Mesodermal cell (in vitro differentiated cells): ENCODE results near the gene ZDHHC3.

Experiments used
- H3K27ac ChIP-seq: 2 replicates; pipeline ENCODE4 v1.7.0; 2013; ENCODE audit warnings: mild to moderate bottlenecking, low read depth, low read length, moderate library complexity; ENCODE audit not compliant: severe bottlenecking
- H3K36me3 ChIP-seq: 2 replicates; pipeline ENCODE4 v1.7.1; 2013; ENCODE audit warnings: mild to moderate bottlenecking, low read length, moderate library complexity; ENCODE audit not compliant: control insufficient read depth, insufficient read depth
- H3K4me1 ChIP-seq: one replicate; pipeline ENCODE4 v1.7.1; 2013; ENCODE audit warnings: mild to moderate bottlenecking, low read length; ENCODE audit not compliant: insufficient read depth, control insufficient read depth, poor library complexity, severe bottlenecking
- H3K4me3 ChIP-seq: 2 replicates; pipeline ENCODE4 v1.7.0; 2013; ENCODE audit warnings: low read length, control low read depth, mild to moderate bottlenecking; ENCODE audit not compliant: insufficient read depth, poor library complexity, severe bottlenecking; ENCODE audit errors: extremely low read depth
- H3K9me3 ChIP-seq: 2 replicates; pipeline ENCODE4 v1.7.1; 2013; ENCODE audit warnings: mild to moderate bottlenecking, low read length, moderate library complexity; ENCODE audit not compliant: control insufficient read depth
- WGBS, 2 experiments: methylation state at CpG; one replicate each; pipeline ENCODE4 v1.1.5; 2013; ENCODE audit warnings: missing lambda C conversion rate in 2 of 2; ENCODE audit not compliant: insufficient coverage in 2 of 2; 5-methylcytosine and 5-hydroxymethylcytosine counted together

Gene ZDHHC3

GRCh38 chr3:44896440-44896839 lies 79.5 kb downstream of the ZDHHC3 start:
- no peaks in the 10 kb centered on the region for H3K9me3 ChIP-seq
- H3K4me1 ChIP-seq = peaks cover 29% of the 10 kb centered on the region
- no peak overlapping the region for H3K27ac ChIP-seq
- WGBS, 2 experiments = 88% methylated on average over 1 of the region's 2 CpGs; no CpG with 5 or more reads in 1 of the 2 experiments
- H3K36me3 ChIP-seq = no peaks in the 10 kb centered on the region
- H3K4me3 ChIP-seq = no peak overlapping the region

GRCh38 chr3:44894485-44894884 lies 81.5 kb downstream of the ZDHHC3 start:
- Histone ChIP-seq H3K36me3 (no peaks in the 10 kb centered on the region), H3K4me3 (no peak overlapping the region), H3K9me3 (no peaks in the 10 kb centered on the region), H3K27ac (peak overlapping the region; percentile 5), H3K4me1 (peaks cover 18% of the 10 kb centered on the region)
- WGBS, 2 experiments = no CpG with 5 or more reads among the region's 5 CpGs

GRCh38 chr3:44893097-44893496 lies 82.9 kb downstream of the ZDHHC3 start:
- Histone ChIP-seq H3K9me3 (no peaks in the 10 kb centered on the region), H3K4me3 (no peak overlapping the region), H3K27ac (no peak overlapping the region), H3K36me3 (no peaks in the 10 kb centered on the region), H3K4me1 (peaks cover 14% of the 10 kb centered on the region)
- WGBS, 2 experiments = 85 to 100% methylated on average over 1 to 2 of the region's 2 CpGs

GRCh38 chr3:44892689-44893088 lies 83.3 kb downstream of the ZDHHC3 start:
- peaks cover 14% of the 10 kb centered on the region for H3K4me1 ChIP-seq
- 83 to 100% methylated on average over 1 to 2 of the region's 3 CpGs for WGBS, 2 experiments

GRCh38 chr3:44890852-44891251 lies 85.1 kb downstream of the ZDHHC3 start:
- Histone ChIP-seq H3K9me3 (peaks cover 4% of the 10 kb centered on the region), H3K36me3 (no peaks in the 10 kb centered on the region), H3K4me1 (peaks cover 25% of the 10 kb centered on the region), H3K27ac (no peak overlapping the region), H3K4me3 (no peak overlapping the region)
- 86 to 90% methylated on average over 2 of the region's 3 CpGs for WGBS, 2 experiments

More at GRCh38 chr3:44892689-44893088, 83.3 kb downstream of the ZDHHC3 start:
- Histone ChIP-seq H3K4me3 (no peak overlapping the region), H3K36me3 (no peaks in the 10 kb centered on the region), H3K9me3 (peaks cover 3% of the 10 kb centered on the region), H3K27ac (no peak overlapping the region)

GRCh38 chr3:44890258-44890657 lies 85.7 kb downstream of the ZDHHC3 start:
- H3K27ac ChIP-seq = no peak overlapping the region
- peaks cover 29% of the 10 kb centered on the region for H3K4me1 ChIP-seq
- 88 to 96% methylated on average over 1 to 3 of the region's 3 CpGs for WGBS, 2 experiments
- H3K4me3 ChIP-seq = no peak overlapping the region
- peaks cover 4% of the 10 kb centered on the region for H3K9me3 ChIP-seq
- no peaks in the 10 kb centered on the region for H3K36me3 ChIP-seq

- Histone ChIP-seq H3K4me3 (no peak overlapping the region), H3K36me3 (no peaks in the 10 kb centered on the region), H3K4me1 (peaks cover 34% of the 10 kb centered on the region), H3K27ac (no peak overlapping the region), H3K9me3 (peaks cover 8% of the 10 kb centered on the region)
- 88 to 90% methylated on average over 6 to 7 of the region's 7 CpGs for WGBS, 2 experiments
Observed at GRCh38 chr3:44887101-44887500, 88.9 kb downstream of the ZDHHC3 start.

- Histone ChIP-seq H3K4me3 (no peak overlapping the region), H3K9me3 (peaks cover 8% of the 10 kb centered on the region), H3K4me1 (peaks cover 34% of the 10 kb centered on the region), H3K36me3 (no peaks in the 10 kb centered on the region), H3K27ac (peak overlapping the region; percentile 16)
- 71 to 89% methylated on average over 3 of the region's 3 CpGs for WGBS, 2 experiments
Observed at GRCh38 chr3:44886561-44886960, 89.4 kb downstream of the ZDHHC3 start.

- no peaks in the 10 kb centered on the region for H3K36me3 ChIP-seq
- H3K9me3 ChIP-seq = peaks cover 8% of the 10 kb centered on the region
- H3K4me3 ChIP-seq = no peak overlapping the region
- peak overlapping the region; percentile 79 for H3K27ac ChIP-seq
- H3K4me1 ChIP-seq = peaks cover 34% of the 10 kb centered on the region
- 48 to 60% methylated on average over 3 of the region's 4 CpGs for WGBS, 2 experiments
Observed at GRCh38 chr3:44885618-44886017, 90.4 kb downstream of the ZDHHC3 start.

- peaks cover 40% of the 10 kb centered on the region for H3K4me1 ChIP-seq
- H3K4me3 ChIP-seq = no peak overlapping the region
Observed at GRCh38 chr3:44883999-44884431, 92.0 kb downstream of the ZDHHC3 start.

GRCh38 chr3:44883213-44883955 lies 92.6 kb downstream of the ZDHHC3 start:
- no peak overlapping the region for H3K4me3 ChIP-seq
- H3K36me3 ChIP-seq = no peaks in the 10 kb centered on the region
- WGBS, 2 experiments = 94 to 98% methylated on average over 4 to 5 of the region's 5 CpGs
- H3K9me3 ChIP-seq = peaks cover 8% of the 10 kb centered on the region
- H3K27ac ChIP-seq = peak overlapping the region; percentile 79
- peaks cover 40% of the 10 kb centered on the region for H3K4me1 ChIP-seq

More at GRCh38 chr3:44883999-44884431, 92.0 kb downstream of the ZDHHC3 start:
- peaks cover 8% of the 10 kb centered on the region for H3K9me3 ChIP-seq
- H3K36me3 ChIP-seq = no peaks in the 10 kb centered on the region
- peak overlapping the region; percentile 79 for H3K27ac ChIP-seq
- 56 to 69% methylated on average over 2 of the region's 4 CpGs for WGBS, 2 experiments
